Hepatocyte (in vitro differentiated cells): Measurements from ENCODE around the gene KRTAP12-4. TPM values are rescaled to one million over a fixed set of nuclear protein-coding genes. Genes with fewer than 3 reads are reported as not detected.
"Not testable (repeated sequence)": the region's sequence is repeated elsewhere in the genome, so short reads cannot be mapped to it uniquely, and the experiment has no call there.

Experiments
- DNase-seq: peaks from one replicate; pipeline ENCODE4 v3.0.0-alpha.2; 2016; ENCODE audit warnings: low spot score
- H2AFZ ChIP-seq: fragments of 200-600 bp; sonication (generic); 2 replicates; pipeline ENCODE4 v1.6.0; 2016; ENCODE audit warnings: antibody characterized with exemption, mild to moderate bottlenecking
- H3K27ac ChIP-seq: fragments of 200-600 bp; sonication (generic); 2 replicates; pipeline ENCODE4 v1.5.1; 2016; ENCODE audit warnings: mild to moderate bottlenecking
- H3K27me3 ChIP-seq: fragments of 200-600 bp; sonication (generic); 2 replicates; pipeline ENCODE4 v1.6.1; 2016
- H3K36me3 ChIP-seq: fragments of 200-600 bp; sonication (generic); replicated peaks from 2 replicates; pipeline ENCODE4 v1.5.1; 2016; ENCODE audit warnings: low read depth; ENCODE audit not compliant: insufficient read depth
- H3K4me1 ChIP-seq: fragments of 200-600 bp; sonication (generic); 2 replicates; pipeline ENCODE4 v1.5.1; 2016; ENCODE audit warnings: mild to moderate bottlenecking, moderate library complexity; ENCODE audit not compliant: insufficient read depth
- H3K4me2 ChIP-seq: fragments of 200-600 bp; sonication (generic); 2 replicates; pipeline ENCODE4 v1.6.0; 2016
- H3K4me3 ChIP-seq: fragments of 200-600 bp; sonication (generic); 2 replicates; pipeline ENCODE4 v1.5.1; 2016; ENCODE audit warnings: mild to moderate bottlenecking
- H3K79me2 ChIP-seq: fragments of 200-600 bp; sonication (generic); 2 replicates; pipeline ENCODE4 v1.6.0; 2017; ENCODE audit warnings: mild to moderate bottlenecking
- H3K9me2 ChIP-seq: fragments of 200-600 bp; sonication (generic); replicated peaks from 2 replicates; pipeline ENCODE4 v1.6.0; 2017; ENCODE audit warnings: mild to moderate bottlenecking; ENCODE audit not compliant: insufficient read depth
- H3K9me3 ChIP-seq: fragments of 200-600 bp; sonication (generic); 2 replicates; pipeline ENCODE4 v1.5.1; 2016; ENCODE audit warnings: low read depth, mild to moderate bottlenecking
- H4K20me1 ChIP-seq: fragments of 200-600 bp; sonication (generic); 2 replicates; pipeline ENCODE4 v1.6.0; 2016; ENCODE audit warnings: mild to moderate bottlenecking; ENCODE audit not compliant: insufficient read depth, poor library complexity, severe bottlenecking
- CTCF ChIP-seq: fragments of 200-600 bp; sonication (generic); IDR thresholded peaks from 2 replicates; pipeline ENCODE4 v1.5.1; 2016; ENCODE audit warnings: antibody characterized with exemption, mild to moderate bottlenecking; ENCODE audit not compliant: poor library complexity
- EZH2 ChIP-seq: fragments of 200-600 bp; sonication (generic); IDR thresholded peaks from 2 replicates; pipeline ENCODE4 v1.6.1; 2016; ENCODE audit warnings: antibody characterized with exemption, mild to moderate bottlenecking, borderline replicate concordance
- EZH2phosphoT487 ChIP-seq: fragments of 200-600 bp; sonication (generic); IDR thresholded peaks from one replicate; pipeline ENCODE4 v1.6.1; 2018; ENCODE audit warnings: antibody characterized with exemption, mild to moderate bottlenecking, low read depth, moderate library complexity; ENCODE audit not compliant: unreplicated experiment, severe bottlenecking
- WGBS: methylation state at CpG from one replicate; pipeline ENCODE4 v1.1.6; 2016; ENCODE audit warnings: low lambda C conversion rate; ENCODE audit errors: missing lambda C conversion rate; 5-methylcytosine and 5-hydroxymethylcytosine counted together
- polyA plus RNA-seq: library from polyadenylated mRNA; unstranded; fragments of >200 nt; fragmentation: Nextera tagmentation; extraction: Ambion mirVana; gene quantifications from 2 replicates; pipeline ENCODE4 v1.2.1, GENCODE V29; 2016
- total RNA-seq: library from RNA; depleted of rRNA; stranded (reverse); fragments of >200 nt; gene quantifications from 2 replicates; pipeline ENCODE4 v1.2.3, GENCODE V29; 2014

The KRTAP12-4 gene
- total and polyA plus RNA-seq, 2 experiments from 2014 or later: not detected

DNA sequence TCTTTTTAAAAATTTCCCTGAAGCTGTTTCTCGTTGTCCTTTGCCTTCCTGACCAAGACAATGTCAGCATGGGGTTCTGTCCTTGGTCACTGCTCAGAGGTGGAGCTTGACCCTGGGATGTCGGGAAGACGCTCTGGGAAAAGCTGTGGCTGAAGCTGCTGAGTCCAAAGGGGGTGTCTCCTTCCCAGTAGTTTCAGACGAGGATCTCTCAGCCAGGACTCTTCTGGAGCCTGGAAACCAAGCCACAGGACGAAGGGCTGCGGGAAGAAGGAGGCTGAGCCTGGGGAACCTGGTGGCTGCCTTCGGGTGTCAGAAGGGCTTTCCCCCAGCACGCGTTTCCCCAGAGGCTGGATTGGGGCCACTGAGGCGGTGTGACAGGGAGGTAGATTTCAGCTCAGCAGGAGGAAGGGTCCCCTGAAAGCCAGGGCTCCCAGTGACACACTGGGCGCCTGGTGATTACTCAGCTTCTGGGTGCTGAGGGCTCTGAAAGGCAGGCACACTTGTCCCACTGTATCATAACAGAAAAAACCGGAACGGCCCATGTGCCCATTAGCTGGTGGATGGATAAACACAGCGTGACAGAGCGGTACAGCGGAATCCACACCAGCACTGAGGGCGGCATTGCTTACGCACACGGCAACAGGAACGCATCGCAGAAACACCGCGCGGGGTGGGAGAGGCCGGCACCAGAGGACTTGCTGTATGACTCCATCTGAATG, 32.5 kb upstream of the KRTAP12-4 start:
- no peaks in the 10 kb centered on the region for H3K36me3 ChIP-seq
- H3K9me3 ChIP-seq: no peaks in the 10 kb centered on the region
- H4K20me1 ChIP-seq: no peaks in the 10 kb centered on the region
- H2AFZ ChIP-seq: no peak overlapping the region
- TF ChIP-seq EZH2phosphoT487 (no peak), EZH2 (no peak), CTCF (no peak)
- 77% methylated on average over 25 of the region's 25 CpGs for WGBS
- H3K9me2 ChIP-seq: no peaks in the 10 kb centered on the region
- H3K27ac ChIP-seq: no peak overlapping the region
- H3K4me1 ChIP-seq: no peaks in the 10 kb centered on the region
- H3K79me2 ChIP-seq: no peaks in the 10 kb centered on the region
- H3K4me2 ChIP-seq: no peak overlapping the region
- no peak overlapping the region for H3K4me3 ChIP-seq
- H3K27me3 ChIP-seq: peaks cover 21% of the 10 kb centered on the region
- DNase-seq: no peak

DNA sequence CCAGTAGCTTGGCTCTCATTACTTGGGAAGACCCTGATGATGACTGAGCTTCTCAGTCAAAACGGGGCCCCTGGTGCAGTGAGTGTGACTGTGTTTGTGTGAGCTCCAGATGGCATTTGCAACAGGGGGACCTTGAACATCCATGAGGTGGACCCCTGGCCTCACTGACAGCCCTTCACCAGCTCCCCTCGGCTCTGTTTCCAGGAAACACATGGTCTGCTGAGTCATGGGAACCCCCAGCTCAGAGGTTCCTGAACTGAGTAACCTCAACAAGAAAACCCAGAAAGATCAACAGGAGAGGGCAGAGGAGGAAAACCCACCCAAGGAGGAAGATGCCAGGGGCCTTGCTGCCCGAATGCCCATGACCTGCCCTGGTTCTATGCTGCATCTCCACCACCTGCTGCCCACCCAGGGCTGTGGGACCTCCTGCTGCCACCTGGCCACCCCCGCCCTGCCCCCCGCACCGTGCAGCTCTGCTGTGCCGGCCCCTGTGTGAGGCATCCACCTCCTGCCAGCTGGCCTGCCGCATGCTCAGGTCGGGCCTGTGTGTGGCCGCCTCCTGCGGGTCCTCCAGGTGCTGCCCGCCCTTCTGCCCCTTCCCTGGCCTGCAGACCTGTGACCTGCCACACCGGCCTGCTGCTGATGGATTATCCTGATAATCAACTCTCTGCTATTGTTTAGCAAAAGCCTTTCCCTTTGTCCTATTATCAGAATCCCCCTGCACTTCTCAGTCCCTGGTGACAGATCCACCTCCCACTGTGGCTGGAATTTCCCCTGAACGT, 31.7 kb upstream of the KRTAP12-4 start:
- H3K9me3 ChIP-seq: no peaks in the 10 kb centered on the region
- no peaks in the 10 kb centered on the region for H3K4me1 ChIP-seq
- no peak for DNase-seq
- H2AFZ ChIP-seq: no peak overlapping the region
- WGBS: 54% methylated on average over 13 of the region's 14 CpGs
- H3K36me3 ChIP-seq: no peaks in the 10 kb centered on the region
- no peak overlapping the region for H3K4me2 ChIP-seq
- H3K27me3 ChIP-seq: peaks cover 21% of the 10 kb centered on the region
- TF ChIP-seq EZH2 (no peak), CTCF (no peak), EZH2phosphoT487 (no peak)
- no peak overlapping the region for H3K4me3 ChIP-seq
- no peaks in the 10 kb centered on the region for H4K20me1 ChIP-seq
- no peak overlapping the region for H3K27ac ChIP-seq
- no peaks in the 10 kb centered on the region for H3K9me2 ChIP-seq
- no peaks in the 10 kb centered on the region for H3K79me2 ChIP-seq

DNA sequence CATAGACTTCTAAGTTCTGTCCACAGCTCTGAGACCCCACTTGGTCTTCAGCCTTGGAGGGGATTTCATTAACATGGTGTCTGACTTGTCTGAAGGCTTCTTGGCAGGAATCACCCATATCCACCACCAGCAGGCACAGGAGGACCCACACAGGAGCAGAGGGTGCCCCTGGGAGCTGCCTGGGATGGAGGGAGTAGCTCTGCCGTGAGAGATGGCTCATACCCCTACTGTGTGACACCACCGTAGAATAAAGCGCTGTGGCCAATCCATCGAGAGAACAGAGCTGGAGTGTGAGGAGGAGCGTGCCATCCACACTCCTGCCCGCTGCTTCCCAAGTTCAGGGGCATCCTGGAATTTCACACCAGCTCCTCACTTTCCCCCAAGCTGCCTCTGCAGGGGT, 30.6 kb upstream of the KRTAP12-4 start:
- not testable (repeated sequence) for H4K20me1 ChIP-seq, H3K4me1 ChIP-seq, DNase-seq, H3K4me3 ChIP-seq, H3K9me2 ChIP-seq, H3K79me2 ChIP-seq, H3K36me3 ChIP-seq, H3K27ac ChIP-seq, H3K4me2 ChIP-seq, H2AFZ ChIP-seq, H3K9me3 ChIP-seq
- 87% methylated on average over 6 of the region's 6 CpGs for WGBS
- H3K27me3 ChIP-seq: peaks cover 15% of the 10 kb centered on the region

GRCh38 chr21:44684483-44684882, 30.0 kb upstream of the KRTAP12-4 start:
- Histone ChIP-seq H3K4me1 (no peaks in the 10 kb centered on the region), H3K27me3 (peaks cover 13% of the 10 kb centered on the region), H4K20me1 (no peaks in the 10 kb centered on the region), H3K4me3 (no peak overlapping the region), H3K36me3 (no peaks in the 10 kb centered on the region), H3K79me2 (no peaks in the 10 kb centered on the region), H3K4me2 (no peak overlapping the region), H3K9me2 (no peaks in the 10 kb centered on the region), H3K9me3 (no peaks in the 10 kb centered on the region), H3K27ac (no peak overlapping the region), H2AFZ (no peak overlapping the region)
- 88% methylated on average over 6 of the region's 6 CpGs for WGBS
- DNase-seq: no peak
- TF ChIP-seq EZH2: no peak
- no peak for TF ChIP-seq EZH2phosphoT487
- no peak for TF ChIP-seq CTCF
